H1 (cell line): Measurements from ENCODE around the gene CHD9NB. TPM values are rescaled to one million over a fixed set of nuclear protein-coding genes. Genes with fewer than 3 reads are reported as not detected.

Experiments used
- BCL11A ChIP-seq, 2 experiments: IDR thresholded peaks; one replicate each; pipeline ENCODE4 v1.6.1; 2011; ENCODE audit warnings: low read depth in 2 of 2, low read length in 2 of 2, mild to moderate bottlenecking in 2 of 2
- CHD2 ChIP-seq: IDR thresholded peaks from 2 replicates; pipeline ENCODE4 v1.6.1; 2012; ENCODE audit warnings: low read length, improper control_type of control experiment
- EP300 ChIP-seq, 2 experiments: IDR thresholded peaks; 1 replicate in 1 of 2; 2 replicates in 1 of 2; pipeline ENCODE4 v1.6.1; 2011 to 2012; ENCODE audit warnings: low read depth in 2 of 2, low read length in 2 of 2, mild to moderate bottlenecking in 2 of 2, borderline replicate concordance in 1 of 2, inconsistent platforms in 1 of 2, moderate library complexity in 1 of 2
- HDAC6 ChIP-seq: IDR thresholded peaks from one replicate; pipeline ENCODE4 v1.7.1; 2012; ENCODE audit warnings: low read depth, mild to moderate bottlenecking, inconsistent platforms, low read length, moderate library complexity
- KDM4A ChIP-seq: IDR thresholded peaks from one replicate; pipeline ENCODE4 v1.7.1; 2012; ENCODE audit warnings: low read depth, mild to moderate bottlenecking, moderate library complexity, low read length, inconsistent platforms; ENCODE audit not compliant: severe bottlenecking
- MAFK ChIP-seq: IDR thresholded peaks from 2 replicates; pipeline ENCODE4 v1.6.1; 2012; ENCODE audit warnings: low read depth, mild to moderate bottlenecking, improper control_type of control experiment, low read length
- NANOG ChIP-seq: IDR thresholded peaks from 2 replicates; pipeline ENCODE4 v1.6.1; 2011; ENCODE audit warnings: low read length, low read depth, mild to moderate bottlenecking, inconsistent platforms; ENCODE audit not compliant: insufficient read depth, poor library complexity, severe bottlenecking
- POLR2A ChIP-seq, 2 experiments: IDR thresholded peaks; 1 replicate in 1 of 2; 2 replicates in 1 of 2; pipeline ENCODE4 v1.6.1; 2011; ENCODE audit warnings: low read depth in 2 of 2, low read length in 2 of 2, mild to moderate bottlenecking in 2 of 2; ENCODE audit errors: control extremely low read depth in 1 of 2
- RBBP5 ChIP-seq: IDR thresholded peaks from 2 replicates; pipeline ENCODE4 v1.7.1; 2012; ENCODE audit warnings: low read depth, mild to moderate bottlenecking, inconsistent platforms, low read length, moderate library complexity, borderline replicate concordance
- SP2 ChIP-seq: IDR thresholded peaks from 2 replicates; pipeline ENCODE4 v1.6.1; 2012; ENCODE audit warnings: mild to moderate bottlenecking, low read length, inconsistent platforms
- SP4 ChIP-seq: IDR thresholded peaks from 2 replicates; pipeline ENCODE4 v1.6.1; 2012; ENCODE audit warnings: low read length, inconsistent platforms
- polyA plus RNA-seq, 7 experiments: library from polyadenylated mRNA; depleted of rRNA in 3 of 7; stranded (reverse) in 5 of 7; unstranded in 2 of 7; fragments of >200 nt in 5 of 7; fragments of 200-250 nt in 2 of 7; gene quantifications; 1 replicate in 5 of 7; 2 replicates in 1 of 7; 4 replicates in 1 of 7; pipeline versions ENCODE4 v1.2.1 to v1.2.3, GENCODE V29; 2011 to 2013; ENCODE audit warnings: missing spikeins in 2 of 7, mixed read lengths in 2 of 7
- total RNA-seq: library from RNA; stranded (reverse); fragmentation: NEBNext Ultra II Directional; extraction: Animal tissue kit (Norgen Biotek cat#: 25700); gene quantifications from 2 replicates; pipeline ENCODE4 v1.2.1, GENCODE V29; 2021

The CHD9NB gene
- total and polyA plus RNA-seq, 2 of the 8 experiments (the other 6 are each of a cell fraction or from before 2014, with no cell fraction given), result 4.5 to 5.9 TPM

DNA sequence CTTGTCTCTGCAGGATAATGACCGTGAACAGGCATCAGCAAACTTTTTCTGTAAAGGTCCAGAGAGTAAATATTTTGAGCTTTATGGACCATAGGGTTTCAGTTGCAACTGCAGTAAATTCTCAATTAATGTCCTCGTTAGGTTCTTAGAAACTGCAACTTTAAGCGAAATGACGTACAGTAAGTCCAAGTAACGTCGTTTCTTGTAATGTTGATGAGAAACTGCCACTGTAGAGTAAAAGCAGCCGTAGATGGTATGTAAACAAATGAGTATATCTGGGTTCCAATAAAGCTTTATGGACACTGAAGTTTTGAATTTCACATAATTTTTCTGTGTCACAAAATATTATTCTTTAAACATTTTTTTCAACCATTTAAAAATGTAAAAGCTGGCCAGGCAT is 7.0 kb upstream of the CHD9NB start (continued):
- TF ChIP-seq NANOG (no peak), EP300 (IDR thresholded peaks at IDR 0.05; ENCODE audit: borderline replicate concordance in 1 of 2, low read depth in 2 of 2, low read length in 2 of 2) (no peak), KDM4A (no peak), BCL11A (IDR thresholded peaks at IDR 0.05; ENCODE audit: low read depth in 2 of 2, low read length in 2 of 2) (no peak), SP2 (no peak), HDAC6 (no peak), RBBP5 (no peak), MAFK (no peak), CHD2 (no peak), SP4 (no peak), POLR2A (IDR thresholded peaks at IDR 0.05; ENCODE audit: control extremely low read depth in 1 of 2, low read depth in 2 of 2, low read length in 2 of 2) (no peak)
- TF ChIP-seq, all 59 proteins: peak for 0
